Sigmoid colon (tissue), 7 donors: Measurements from ENCODE around the gene AASDHPPT. TPM values are rescaled to one million over a fixed set of nuclear protein-coding genes. Genes with fewer than 3 reads are reported as not detected.

Experiments
- DNase-seq: peaks from one replicate; pipeline ENCODE4 v3.0.0-alpha.2; 2019
- H3K27ac ChIP-seq, 4 donors: fragments of 200-600 bp; sonication (generic); one replicate each; pipeline ENCODE4 v1.5.1; 2016 to 2019; ENCODE audit warnings: mild to moderate bottlenecking in 1 of 4
- H3K27me3 ChIP-seq, 3 donors: fragments of 200-600 bp; sonication (generic); one replicate each; pipeline ENCODE4 v1.5.1; 2019; ENCODE audit warnings: mild to moderate bottlenecking in 1 of 3
- H3K36me3 ChIP-seq, 4 donors: fragments of 200-600 bp; sonication (generic); one replicate each; pipeline ENCODE4 v1.5.1; 2016 to 2019
- H3K4me1 ChIP-seq, 4 donors: fragments of 200-600 bp; sonication (generic); one replicate each; pipeline ENCODE4 v1.5.1; 2017 to 2019
- H3K4me3 ChIP-seq, 4 donors: fragments of 200-600 bp; sonication (generic); one replicate each; pipeline ENCODE4 v1.5.1; 2017 to 2019; ENCODE audit warnings: mild to moderate bottlenecking in 2 of 4, moderate library complexity in 1 of 4
- H3K9me3 ChIP-seq, 4 donors: fragments of 200-600 bp in 3 of 4; sonication (generic) in 3 of 4; one replicate each; pipeline versions ENCODE4 v1.5.1 to v1.6.1; 2013 to 2019
- EP300 ChIP-seq, 4 donors: sonication (generic); formaldehyde crosslinking; IDR thresholded peaks; one replicate each; pipeline ENCODE4 v1.6.1; 2017; ENCODE audit warnings: antibody characterized with exemption in 4 of 4
- POLR2A ChIP-seq, 2 donors: fragments of 450-650 bp; IDR thresholded peaks; one replicate each; pipeline ENCODE4 v1.6.1; 2016; ENCODE audit warnings: antibody characterized with exemption in 2 of 2, mild to moderate bottlenecking in 2 of 2, moderate library complexity in 2 of 2
- POLR2AphosphoS5 ChIP-seq, 4 donors: sonication (generic); formaldehyde crosslinking; IDR thresholded peaks; one replicate each; pipeline ENCODE4 v1.6.1; 2017; ENCODE audit warnings: antibody characterized with exemption in 4 of 4
- WGBS, 2 donors: extraction: QIAGEN DNeasy Blood & Tissue Kit; methylation state at CpG; one replicate each; pipeline ENCODE4 v1.1.7; 2013; 5-methylcytosine and 5-hydroxymethylcytosine counted together
- intact Hi-C: fragments of 100-400 bp; cut with DNase I; formaldehyde crosslinking; loops from one replicate; pipeline ENCODE4 v1.15.1; 2023
- polyA plus RNA-seq, 3 donors: library from polyadenylated mRNA; stranded (reverse); fragments of 200-250 nt; gene quantifications; one replicate each; pipeline ENCODE4 v1.2.3, GENCODE V29; 2013
- total RNA-seq, 4 donors: library from RNA; depleted of rRNA; stranded (reverse); fragments of >200 nt; gene quantifications; one replicate each; pipeline ENCODE4 v1.1.0, GENCODE V29; 2016
- TF ChIP-seq, protein P1 (sequence below), 4 experiments: fragments of 450-650 bp in 3 of 4; fragments of 200-600 bp in 1 of 4; IDR thresholded peaks; one replicate each; pipeline ENCODE4 v1.5.1; 2016 to 2019; ENCODE audit warnings: antibody characterized with exemption in 4 of 4, mild to moderate bottlenecking in 3 of 4, moderate library complexity in 2 of 4
- donor health status: healthy with polysubstance abuse.
- donor health status: Bipolar disorder and iron deficiency.
- donor health status: healthy.

Gene AASDHPPT
- total and polyA plus RNA-seq, 7 donors: 8.4 to 36.8 (median 32.5) TPM

- Histone ChIP-seq H3K36me3 (peaks cover 0 to 48% (median 0%) of the 10 kb centered on the region in 4 donors), H3K4me1 (peaks cover 0 to 61% (median 51%) of the 10 kb centered on the region in 4 donors), H3K9me3 (no peaks in the 10 kb centered on the region), H3K27ac (no peak overlapping the region), H3K4me3 (no peak overlapping the region), H3K27me3 (no peaks in the 10 kb centered on the region)
- intact Hi-C loops: no loop called here
- DNase-seq: no peak
- TF ChIP-seq POLR2AphosphoS5 (IDR thresholded peaks at IDR 0.05): no peak
- TF ChIP-seq, protein P1, sequence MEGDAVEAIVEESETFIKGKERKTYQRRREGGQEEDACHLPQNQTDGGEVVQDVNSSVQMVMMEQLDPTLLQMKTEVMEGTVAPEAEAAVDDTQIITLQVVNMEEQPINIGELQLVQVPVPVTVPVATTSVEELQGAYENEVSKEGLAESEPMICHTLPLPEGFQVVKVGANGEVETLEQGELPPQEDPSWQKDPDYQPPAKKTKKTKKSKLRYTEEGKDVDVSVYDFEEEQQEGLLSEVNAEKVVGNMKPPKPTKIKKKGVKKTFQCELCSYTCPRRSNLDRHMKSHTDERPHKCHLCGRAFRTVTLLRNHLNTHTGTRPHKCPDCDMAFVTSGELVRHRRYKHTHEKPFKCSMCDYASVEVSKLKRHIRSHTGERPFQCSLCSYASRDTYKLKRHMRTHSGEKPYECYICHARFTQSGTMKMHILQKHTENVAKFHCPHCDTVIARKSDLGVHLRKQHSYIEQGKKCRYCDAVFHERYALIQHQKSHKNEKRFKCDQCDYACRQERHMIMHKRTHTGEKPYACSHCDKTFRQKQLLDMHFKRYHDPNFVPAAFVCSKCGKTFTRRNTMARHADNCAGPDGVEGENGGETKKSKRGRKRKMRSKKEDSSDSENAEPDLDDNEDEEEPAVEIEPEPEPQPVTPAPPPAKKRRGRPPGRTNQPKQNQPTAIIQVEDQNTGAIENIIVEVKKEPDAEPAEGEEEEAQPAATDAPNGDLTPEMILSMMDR (IDR thresholded peaks at IDR 0.05): no peak
- no peak for TF ChIP-seq POLR2A (IDR thresholded peaks at IDR 0.05)
- TF ChIP-seq EP300 (IDR thresholded peaks at IDR 0.05): no peak
These were observed 4.6 kb downstream of the AASDHPPT start for GRCh38 chr11:106082096-106082495.

- WGBS, 2 donors: 93 to 100% methylated on average over 1 of the region's 1 CpG
- peak overlapping the region; percentile 10 to 55 (median 30) for H3K27ac ChIP-seq
These were observed 8.7 kb downstream of the AASDHPPT start for GRCh38 chr11:106086135-106086534.

GRCh38 chr11:106086850-106087249 is 9.4 kb downstream of the AASDHPPT start:
- Histone ChIP-seq H3K36me3 (peaks cover 0 to 40% (median 0%) of the 10 kb centered on the region in 4 donors), H3K27ac (peak overlapping the region; percentile 10 to 55 (median 30)), H3K4me3 (no peak overlapping the region), H3K9me3 (no peaks in the 10 kb centered on the region), H3K4me1 (peaks cover 0 to 72% (median 45%) of the 10 kb centered on the region in 4 donors), H3K27me3 (no peaks in the 10 kb centered on the region)
- TF ChIP-seq POLR2A (IDR thresholded peaks at IDR 0.05) (no peak), POLR2AphosphoS5 (IDR thresholded peaks at IDR 0.05) (no peak), EP300 (IDR thresholded peaks at IDR 0.05) (no peak)
- TF ChIP-seq, protein P1 (IDR thresholded peaks at IDR 0.05): no peak
- WGBS, 2 donors: 62 to 79% methylated on average over 2 of the region's 2 CpGs
- intact Hi-C loops: no loop called here
- DNase-seq: no peak

More at GRCh38 chr11:106086135-106086534, 8.7 kb downstream of the AASDHPPT start:
- TF ChIP-seq EP300 (IDR thresholded peaks at IDR 0.05) (no peak), POLR2A (IDR thresholded peaks at IDR 0.05) (no peak), POLR2AphosphoS5 (IDR thresholded peaks at IDR 0.05) (no peak)
- TF ChIP-seq, protein P1 (IDR thresholded peaks at IDR 0.05): no peak
- Histone ChIP-seq H3K27me3 (no peaks in the 10 kb centered on the region), H3K4me3 (no peak overlapping the region), H3K4me1 (peaks cover 0 to 70% (median 46%) of the 10 kb centered on the region in 4 donors), H3K36me3 (peaks cover 0 to 37% (median 0%) of the 10 kb centered on the region in 4 donors), H3K9me3 (no peaks in the 10 kb centered on the region)
- no peak for DNase-seq
- intact Hi-C loops: no loop called here

DNA sequence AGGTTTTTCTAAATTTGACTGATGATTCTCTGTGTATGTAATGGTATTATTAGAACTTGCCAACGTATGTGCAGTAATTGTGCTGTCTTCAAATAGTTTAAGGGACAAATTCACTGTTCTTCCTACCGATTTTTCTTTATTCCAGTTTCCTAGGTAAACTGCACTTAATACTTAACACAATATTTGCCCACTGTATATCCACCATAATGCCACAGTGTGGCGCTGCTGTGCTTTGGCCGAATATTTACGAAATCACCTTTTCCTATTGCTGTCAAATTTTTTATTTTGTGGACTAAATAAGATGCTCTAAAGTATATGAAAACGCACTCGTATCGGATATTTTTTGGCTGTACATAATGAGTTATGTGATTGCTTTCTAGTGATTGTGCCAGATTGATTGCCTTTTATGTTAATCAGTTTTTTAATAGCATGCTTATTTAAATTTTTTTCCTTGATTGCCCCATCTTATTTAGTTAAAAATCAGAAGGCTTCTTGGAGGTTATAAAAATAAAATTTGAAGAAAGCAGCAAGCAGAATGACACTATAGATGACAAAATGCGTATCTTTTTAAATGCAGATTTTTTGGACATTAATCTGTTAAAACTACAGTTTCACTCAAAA is 10.5 kb downstream of the AASDHPPT start:
- Histone ChIP-seq H3K4me1 (peaks cover 0 to 64% (median 38%) of the 10 kb centered on the region in 4 donors), H3K9me3 (no peaks in the 10 kb centered on the region), H3K36me3 (peaks cover 0 to 41% (median 0%) of the 10 kb centered on the region in 4 donors), H3K27me3 (no peaks in the 10 kb centered on the region), H3K27ac (peak overlapping the region in 2 of 4 donors; percentile 15 to 55), H3K4me3 (no peak overlapping the region)
- WGBS, 2 donors: 40 to 51% methylated on average over 9 of the region's 9 CpGs
- DNase-seq: peak; percentile 71
- intact Hi-C loops: no loop called here
- TF ChIP-seq EP300 (IDR thresholded peaks at IDR 0.05): no peak
- TF ChIP-seq, protein P1 (IDR thresholded peaks at IDR 0.05): peak in 3 of 4 experiments; percentile 65 to 85 (median 81)
